ENCODE measurements around the gene TMEM239.
A peak's percentile ranks its signal among the peaks of the same experiment; 100 is the strongest.
"Not testable (repeated sequence)": the region's sequence is repeated elsewhere in the genome, so short reads cannot be mapped to it uniquely, and the experiment has no call there.

The TMEM239 gene

DNA sequence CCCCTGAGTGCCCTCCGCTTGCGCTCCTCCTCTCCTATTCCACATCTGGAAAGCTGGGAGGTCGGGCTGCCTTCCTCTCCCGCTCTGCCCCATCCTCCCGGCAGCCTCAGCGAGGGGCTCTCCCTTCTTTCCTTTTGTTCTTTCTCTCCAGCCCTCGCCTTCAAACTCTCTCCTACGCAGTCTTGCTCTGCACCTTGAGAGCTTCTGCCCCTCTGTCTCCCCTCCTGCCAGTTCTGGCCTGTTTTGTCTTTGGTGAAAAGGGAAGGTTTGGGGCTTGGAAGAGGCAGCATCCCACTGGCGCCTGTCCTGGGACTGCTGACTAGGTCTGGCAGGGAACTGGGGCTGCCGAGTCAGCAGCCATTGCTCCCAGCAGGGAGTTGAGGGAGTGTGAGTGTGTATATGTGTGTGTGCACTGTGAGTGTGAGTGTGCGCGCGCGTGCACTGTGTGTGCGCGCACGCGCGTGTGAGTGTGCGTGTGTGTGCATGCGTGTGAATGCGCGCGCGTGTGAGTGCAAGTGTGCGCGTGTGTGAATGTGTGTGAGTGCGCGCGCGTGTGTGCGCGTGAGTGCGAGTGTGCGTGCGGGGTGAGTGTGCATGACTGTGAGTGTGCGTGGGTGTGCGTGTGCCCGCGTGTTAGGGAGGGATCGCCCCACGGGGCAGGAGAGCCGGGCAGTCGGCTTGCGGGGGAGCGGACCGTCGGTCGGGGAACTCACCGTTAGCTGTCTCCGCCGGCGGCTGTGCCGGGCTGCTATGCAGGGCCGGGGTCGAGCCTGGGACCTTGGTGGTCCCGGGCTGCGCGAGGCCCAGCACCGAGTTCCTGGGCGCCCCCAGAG is 16.3 kb upstream of the TMEM239 start:
- peak in 1 of 2 experiments; percentile 33 for DNase-seq

DNA sequence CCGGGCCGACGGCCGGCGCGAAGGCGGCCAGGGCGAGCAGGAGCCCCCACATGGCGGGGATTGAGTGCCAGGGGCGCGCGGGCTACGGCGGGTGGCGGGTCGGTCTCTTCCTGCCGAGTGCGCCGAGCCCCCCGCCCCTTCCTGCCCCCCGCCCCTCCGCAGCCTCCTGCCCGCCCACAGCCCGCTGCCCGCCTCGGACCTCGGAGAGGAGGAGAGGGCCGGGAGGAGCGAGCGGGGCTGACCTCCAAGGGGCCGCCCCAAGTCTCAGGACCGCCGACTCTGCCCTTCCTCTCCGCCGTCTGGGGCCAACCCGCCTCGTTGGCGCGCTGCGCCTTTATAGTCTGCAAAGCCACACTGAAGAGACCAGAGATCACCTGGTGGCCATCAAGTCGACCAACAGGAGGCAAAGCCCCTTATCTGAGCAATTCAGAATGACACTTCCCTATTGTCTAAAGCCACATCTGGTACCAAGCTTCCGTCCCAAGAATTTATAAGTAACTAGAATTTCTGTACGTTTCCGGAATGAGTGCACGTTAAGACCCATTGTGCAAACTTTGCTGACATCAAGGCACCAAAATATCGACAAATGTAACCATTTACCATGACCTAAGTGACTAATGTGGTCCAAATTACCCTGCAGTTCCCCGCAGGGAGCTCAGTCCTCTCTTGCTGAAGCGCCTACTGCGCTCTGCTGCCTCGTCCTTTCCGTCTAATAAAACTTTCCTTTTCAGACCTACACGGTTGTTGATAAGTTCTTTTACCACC is 15.5 kb upstream of the TMEM239 start, which contains the start of gene CPXM1:
CPXM1 (minus strand) TSS at position 107 of the 765 bp plus-strand sequence; CDS start at position 52, 55 bp downstream.
- DNase-seq: peak in 1 of 2 experiments; percentile 49

DNA sequence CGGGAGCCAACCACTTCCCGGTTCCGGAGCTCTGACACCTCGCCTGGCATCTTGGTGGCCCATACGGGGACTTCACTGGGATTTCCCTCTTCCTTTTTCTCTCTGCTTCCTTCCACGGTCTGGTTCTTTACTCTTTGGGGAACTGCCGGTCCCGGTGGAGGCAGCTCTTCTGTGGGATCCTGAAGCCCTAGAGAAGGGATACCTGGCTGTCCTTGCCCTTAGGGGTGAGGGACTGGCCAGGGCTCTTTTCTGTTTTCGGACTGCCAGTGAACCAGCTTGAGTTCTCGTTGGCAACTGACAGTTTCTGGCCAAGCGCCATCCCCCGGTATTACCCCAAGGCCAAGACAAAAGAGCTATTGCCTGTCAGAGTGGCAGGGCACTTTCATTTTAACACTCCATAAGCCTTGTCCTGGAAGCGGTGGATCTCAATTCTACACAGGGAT is 14.9 kb upstream of the TMEM239 start:
- no peak for DNase-seq

GRCh38 chr20:2804041-2804828 is 11.9 kb upstream of the TMEM239 start:
- DNase-seq: no peak

DNA sequence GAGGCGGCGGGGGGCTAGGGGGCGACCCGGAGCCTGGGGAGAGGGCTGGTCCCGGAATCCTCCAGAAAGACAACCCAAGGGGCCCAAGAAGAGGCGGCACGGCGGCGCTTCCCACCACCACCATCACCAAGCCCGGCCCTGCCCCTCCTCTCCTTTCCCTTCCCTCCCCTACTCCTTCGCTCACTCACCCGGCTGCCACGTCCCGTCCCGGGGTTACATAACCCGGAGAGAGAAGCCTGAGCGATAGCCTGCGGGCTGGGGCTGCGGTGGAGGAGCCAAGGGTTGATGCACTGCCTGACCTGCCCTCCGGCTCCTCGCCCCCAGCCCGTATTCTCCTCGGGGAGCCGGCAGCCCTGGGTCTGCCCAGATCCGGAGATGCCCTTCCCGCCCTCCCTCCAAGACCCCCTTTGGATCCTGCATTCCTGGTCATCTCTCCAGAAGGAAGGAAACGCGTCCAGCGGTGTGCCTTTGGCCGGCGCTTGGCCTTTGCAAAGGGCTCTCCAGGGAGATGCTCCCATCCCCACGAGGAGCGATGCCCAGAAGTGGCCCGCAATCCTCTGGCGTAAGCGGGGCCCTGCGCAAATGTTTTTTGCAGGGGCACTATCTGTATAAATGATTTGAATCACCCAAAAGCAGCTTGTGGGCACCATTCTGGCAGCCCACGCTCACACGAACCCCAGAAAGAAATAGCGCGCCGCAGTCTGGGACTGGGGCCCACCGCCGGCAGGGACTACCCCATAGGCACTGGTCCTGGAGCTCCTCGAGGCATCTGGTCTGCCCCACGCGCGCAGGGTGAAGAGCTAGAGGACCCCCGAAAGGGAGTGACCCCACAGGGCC is 11.1 kb upstream of the TMEM239 start:
- no peak for DNase-seq

- no peak for DNase-seq
Observed at GRCh38 chr20:2805689-2806350, 10.3 kb upstream of the TMEM239 start.

GRCh38 chr20:2806351-2806701 is 9.8 kb upstream of the TMEM239 start:
- DNase-seq: no peak

- no peak for DNase-seq
Observed at GRCh38 chr20:2807019-2807418, 9.1 kb upstream of the TMEM239 start.

GRCh38 chr20:2807929-2808328 is 8.2 kb upstream of the TMEM239 start:
- DNase-seq: not testable (repeated sequence)

GRCh38 chr20:2809690-2810089 is 6.5 kb upstream of the TMEM239 start:
- DNase-seq: no peak

- DNase-seq: no peak
Observed at GRCh38 chr20:2812189-2812588, 4.0 kb upstream of the TMEM239 start.

DNA sequence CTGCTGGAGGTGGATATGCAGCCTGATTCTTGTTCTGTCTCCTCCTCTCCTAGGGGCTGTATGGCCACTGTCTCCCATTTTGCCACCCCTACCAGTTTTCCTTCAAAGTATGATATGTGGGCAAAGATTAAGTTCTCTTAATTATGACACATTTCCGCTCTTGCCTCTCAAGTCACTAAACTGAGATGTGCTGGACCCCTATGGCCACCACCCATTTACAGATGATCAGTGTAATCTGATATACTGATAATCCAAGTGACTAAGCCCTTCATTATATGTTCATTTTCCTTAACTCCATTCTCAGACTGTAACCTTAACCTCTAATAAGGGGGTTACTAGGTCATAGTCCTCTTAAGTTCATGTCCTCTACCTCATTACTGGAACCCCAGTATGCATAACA is 2.1 kb upstream of the TMEM239 start:
- peak in 1 of 2 experiments; percentile 74 for DNase-seq

DNA sequence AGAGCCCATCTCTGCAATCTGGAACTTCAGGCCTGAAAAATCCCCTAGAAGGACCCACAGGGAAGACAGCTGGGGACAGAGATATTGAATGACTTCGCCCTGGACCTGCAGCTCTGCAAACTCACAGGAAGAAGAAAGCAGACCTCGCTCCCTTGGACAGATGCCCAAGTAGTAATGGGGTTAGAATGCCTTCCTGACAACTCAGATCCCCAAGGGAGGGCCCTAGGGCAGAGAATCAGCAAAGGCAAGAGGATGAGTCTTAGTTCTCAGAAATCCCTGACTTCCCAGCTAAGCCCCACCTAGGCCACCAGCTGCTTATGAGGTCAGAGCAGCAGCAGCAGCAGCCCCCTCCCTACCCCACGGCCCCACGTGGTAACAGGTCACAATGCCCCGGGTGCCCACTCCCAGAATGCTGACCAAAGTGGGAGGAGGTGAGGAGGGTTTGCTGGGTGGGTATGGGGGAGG is 1.5 kb upstream of the TMEM239 start, which contains the start of gene C20orf141:
C20orf141 (plus strand) TSS at position 401 of the 465 bp plus-strand sequence. CDS start 198 bp downstream, outside the sequence.
- DNase-seq: peak; percentile 96 to 98

DNA sequence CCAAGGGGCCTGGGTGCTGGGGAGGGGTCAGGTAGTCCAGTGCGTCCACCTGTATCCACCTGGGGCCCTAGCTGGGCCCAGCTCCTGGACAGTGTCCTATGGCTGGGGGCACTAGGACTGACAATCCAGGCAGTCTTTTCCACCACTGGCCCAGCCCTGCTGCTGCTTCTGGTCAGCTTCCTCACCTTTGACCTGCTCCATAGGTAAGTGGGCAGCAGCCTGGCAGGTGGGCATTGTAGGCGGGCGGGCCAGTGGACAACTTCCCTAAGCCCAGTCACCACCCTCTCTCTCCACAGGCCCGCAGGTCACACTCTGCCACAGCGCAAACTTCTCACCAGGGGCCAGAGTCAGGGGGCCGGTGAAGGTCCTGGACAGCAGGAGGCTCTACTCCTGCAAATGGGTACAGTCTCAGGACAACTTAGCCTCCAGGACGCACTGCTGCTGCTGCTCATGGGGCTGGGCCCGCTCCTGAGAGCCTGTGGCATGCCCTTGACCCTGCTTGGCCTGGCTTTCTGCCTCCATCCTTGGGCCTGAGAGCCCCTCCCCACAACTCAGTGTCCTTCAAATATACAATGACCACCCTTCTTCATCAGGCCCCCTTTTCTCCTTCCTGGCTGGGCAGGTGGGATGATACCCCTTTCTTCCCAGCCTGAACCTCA is 793 bp upstream of the TMEM239 start:
- DNase-seq: no peak

GRCh38 chr20:2816583-2817340 is 598 bp downstream of the TMEM239 start:
- DNase-seq: no peak

DNA sequence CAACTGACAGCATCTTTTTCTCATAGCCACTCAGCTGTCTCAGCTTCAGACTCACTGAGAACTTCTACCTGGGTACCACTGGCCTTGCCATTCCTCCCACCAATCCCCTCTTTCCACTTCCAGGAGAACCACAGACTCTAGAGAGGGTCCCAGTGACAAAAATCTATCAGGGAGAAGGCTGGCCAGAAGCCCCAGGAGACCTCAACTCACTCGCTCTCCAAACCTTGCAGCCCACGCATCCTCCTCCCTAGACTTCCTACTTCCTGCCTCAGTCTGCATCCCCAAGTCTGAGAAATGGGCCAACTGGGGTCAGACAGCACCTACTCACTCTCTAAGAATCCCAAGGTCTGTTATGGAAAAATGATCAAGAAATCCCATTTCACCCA is 1.2 kb downstream of the TMEM239 start:
- DNase-seq: no peak

DNA sequence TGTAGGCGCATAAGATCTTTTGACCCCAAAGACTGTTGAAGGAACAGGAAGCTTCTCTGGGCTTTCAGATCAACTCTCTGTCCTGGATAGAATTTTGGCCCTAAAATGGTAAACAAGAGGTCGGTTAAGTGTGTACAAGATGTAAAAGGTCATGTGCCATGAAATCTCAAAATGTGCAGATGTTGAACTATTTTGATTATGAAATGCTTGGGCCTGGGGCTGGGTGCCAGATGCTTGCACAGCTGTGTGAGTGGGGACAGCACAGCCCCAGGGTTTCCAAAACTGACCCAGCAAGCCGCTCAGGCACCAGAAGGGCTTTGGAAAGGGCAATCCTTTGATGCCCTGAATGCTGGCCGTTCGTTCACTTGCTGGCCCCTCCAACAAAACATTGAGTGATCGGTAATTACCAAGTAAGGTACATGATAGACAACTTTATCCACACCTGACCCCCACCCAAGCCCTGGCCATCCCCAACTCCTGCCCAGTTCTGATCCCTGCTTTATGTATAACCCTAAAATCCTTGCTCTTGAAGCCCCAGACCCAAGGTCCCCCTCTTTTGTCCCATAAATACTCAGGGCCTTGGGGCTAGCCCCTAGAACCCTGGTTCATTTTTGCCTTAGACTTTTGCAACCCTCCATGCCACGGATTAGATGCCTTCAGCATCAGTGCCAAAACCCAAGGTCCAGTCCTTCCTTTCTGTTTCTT is 1.9 kb downstream of the TMEM239 start:
- no peak for DNase-seq

DNA sequence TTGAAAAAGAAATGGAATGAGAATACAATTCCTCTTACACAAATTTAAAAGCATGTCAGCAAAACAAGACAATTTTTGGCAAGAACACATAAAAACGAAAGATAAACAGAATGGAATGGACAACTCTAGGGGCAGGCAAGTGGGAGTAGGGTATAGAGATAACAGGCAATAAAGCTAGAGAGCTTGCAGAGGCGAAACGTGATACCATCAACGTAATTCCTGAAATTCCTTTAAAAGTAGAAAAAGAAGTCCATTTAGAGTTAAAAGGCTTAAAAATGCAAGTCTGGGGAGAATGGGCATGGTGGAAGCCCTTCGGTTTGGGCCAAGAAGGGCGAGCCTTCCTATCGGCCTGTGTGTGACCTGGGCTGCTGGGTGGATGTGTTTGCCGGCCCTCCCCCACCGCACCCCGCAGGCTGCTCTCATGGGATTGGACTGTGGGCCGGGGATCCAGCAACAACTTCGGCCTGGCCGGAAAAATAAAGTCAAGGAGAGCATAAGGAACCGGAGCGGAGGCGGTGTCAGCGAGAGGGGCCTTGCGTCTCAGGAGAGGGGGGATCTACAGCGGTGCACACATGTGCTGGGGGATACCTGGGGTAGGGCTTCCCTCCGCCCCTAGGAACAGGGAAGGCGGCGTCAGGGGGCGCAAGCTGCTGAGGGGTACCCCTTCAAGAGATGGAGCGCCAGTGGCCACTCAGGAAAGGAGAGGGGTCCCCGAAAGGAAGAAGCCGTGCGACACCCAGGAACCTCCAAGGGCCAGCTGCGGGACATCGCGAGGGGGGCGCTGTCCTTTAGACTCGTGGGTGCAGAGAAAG is 4.1 kb downstream of the TMEM239 start:
- DNase-seq: no peak

Data from NCI-H524 (cell line).